Ureter (tissue), 1 donor: ENCODE measurements around the gene NAA50. TPM values are rescaled to one million over a fixed set of nuclear protein-coding genes. Genes with fewer than 3 reads are reported as not detected.

Source experiments
- DNase-seq: peaks from one replicate; pipeline ENCODE4 v3.0.0-alpha.2; 2020; ENCODE audit warnings: low spot score
- total RNA-seq: library from RNA; stranded (reverse); gene quantifications from one replicate; pipeline ENCODE4 v1.2.4, GENCODE V29; 2023
- donor health status: DM: yes; HTN: yes; CAD: no.

The NAA50 gene
- total RNA-seq, 1 donor from 2014 or later: 118 TPM

DNA sequence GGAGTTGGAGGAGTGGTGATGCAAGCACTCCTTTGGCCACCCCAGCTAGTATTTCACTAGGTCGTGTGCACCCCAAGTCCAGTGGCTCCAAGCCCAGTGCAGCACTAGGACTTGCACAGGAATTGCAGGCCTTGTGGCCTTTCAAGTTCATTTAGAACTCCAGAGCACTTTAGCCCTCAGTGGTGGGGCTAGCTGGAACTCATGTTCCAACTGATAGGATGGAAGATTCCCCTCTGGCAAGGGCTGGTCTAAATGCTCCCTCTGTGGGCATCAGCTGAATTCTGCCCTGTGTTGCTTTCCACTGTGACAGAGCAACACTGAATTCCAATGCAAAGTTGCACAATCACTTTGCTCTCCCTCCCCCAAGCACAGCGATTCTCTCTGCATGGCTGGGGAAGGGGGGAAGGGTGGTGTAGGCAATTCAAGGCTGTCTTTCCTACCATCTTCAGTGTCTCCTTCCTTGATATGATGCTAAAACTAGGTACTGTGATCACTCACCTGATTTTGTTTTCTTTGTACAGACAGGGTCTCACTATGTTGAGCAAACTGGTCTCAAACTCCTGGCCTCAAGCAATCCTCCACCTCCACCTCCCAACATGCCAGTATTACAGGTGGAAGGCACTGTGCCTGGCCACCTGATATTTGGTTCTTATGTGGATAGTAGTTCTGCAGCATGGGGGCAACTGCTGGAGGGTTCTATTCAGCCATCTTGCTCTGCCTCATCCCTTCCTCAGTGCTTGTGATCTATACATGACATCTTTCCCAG lies 59.9 kb downstream of the NAA50 start:
- no peak for DNase-seq

DNA sequence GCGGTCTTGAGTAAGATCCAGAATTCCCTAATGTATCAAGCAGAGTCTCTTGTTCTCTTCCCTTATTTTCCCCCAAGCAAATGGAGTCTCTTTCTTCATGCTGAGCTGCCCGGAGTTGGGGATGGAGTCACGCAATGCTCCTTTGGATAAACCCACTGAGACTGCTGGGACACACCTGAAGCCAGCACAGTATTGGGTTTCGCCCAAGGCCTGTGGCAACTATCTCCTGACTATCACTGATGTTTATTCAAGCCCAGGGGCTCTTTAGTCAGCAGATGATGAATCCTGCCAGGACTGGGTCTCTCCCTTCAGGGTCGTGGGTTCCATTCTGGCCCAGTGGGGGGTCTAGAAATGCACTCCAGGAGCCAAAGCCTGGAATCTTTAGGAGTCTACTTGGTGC lies 60.9 kb downstream of the NAA50 start:
- DNase-seq: no peak

- DNase-seq: no peak
These were observed 61.7 kb downstream of the NAA50 start for GRCh38 chr3:113684271-113684819.

DNA sequence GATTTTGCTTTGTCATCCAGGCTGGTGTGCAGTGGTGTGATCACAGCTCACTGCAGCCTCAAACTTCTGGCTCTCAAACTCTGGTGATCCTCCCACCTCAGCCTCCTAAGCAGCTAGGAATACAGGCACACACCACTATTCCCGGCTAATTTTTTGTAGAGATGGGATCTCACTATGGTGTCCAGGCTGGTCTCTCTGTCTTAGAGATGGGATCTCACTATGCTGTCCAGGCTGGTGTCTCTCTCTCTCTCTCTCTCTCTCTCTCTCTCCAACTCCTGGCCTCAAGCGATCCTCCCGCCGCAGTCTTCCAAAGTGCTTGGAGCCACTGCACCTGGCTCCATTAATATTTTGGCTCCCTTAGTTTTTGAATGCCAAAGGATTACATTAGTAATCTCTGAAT lies 67.3 kb downstream of the NAA50 start:
- no peak for DNase-seq

DNA sequence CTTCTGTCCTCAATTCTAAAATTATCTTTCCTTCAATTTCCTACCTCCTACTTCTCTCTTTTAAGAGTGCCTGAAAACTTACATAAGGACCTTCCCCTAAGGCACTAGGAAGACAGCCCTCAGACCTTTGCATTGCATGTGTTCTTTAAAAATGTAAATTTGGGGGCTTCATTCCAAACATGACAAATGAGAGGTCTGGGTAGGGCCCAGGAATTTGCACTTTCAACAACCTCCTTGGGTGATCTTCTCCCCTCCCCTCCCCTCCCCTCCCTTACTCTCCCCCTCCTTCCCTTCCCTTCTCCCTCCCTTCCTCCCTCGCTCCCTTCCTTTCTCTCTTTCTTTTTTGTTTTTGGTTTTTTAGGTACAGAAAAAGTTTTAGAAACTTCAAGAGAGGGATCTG lies 68.3 kb downstream of the NAA50 start:
- no peak for DNase-seq

GRCh38 chr3:113676261-113676660 lies 69.8 kb downstream of the NAA50 start:
- DNase-seq: no peak

GRCh38 chr3:113673593-113673992 lies 72.5 kb downstream of the NAA50 start:
- DNase-seq: no peak

- DNase-seq: no peak
These were observed 78.0 kb downstream of the NAA50 start for GRCh38 chr3:113668015-113668414.

Other genes with a start within 250 kb of the NAA50 start
- gene SPICE1, start 231.1 kb downstream of the NAA50 start, total RNA-seq: 34.6 TPM
- gene SIDT1, start 213.7 kb downstream of the NAA50 start, total RNA-seq: 61.6 TPM
- 19.3 TPM for gene USF3, start 49.6 kb downstream of the NAA50 start, total RNA-seq
- gene ATP6V1A, start 786 bp upstream of the NAA50 start, total RNA-seq: 71.4 TPM
- gene GRAMD1C, start 92.5 kb upstream of the NAA50 start, total RNA-seq: 11.1 TPM
- 10.4 TPM for gene ZDHHC23, start 201.8 kb upstream of the NAA50 start, total RNA-seq